HepG2 (cell line): Measurements from ENCODE around the gene FGFR2. TPM values are rescaled to one million over a fixed set of nuclear protein-coding genes. Genes with fewer than 3 reads are reported as not detected.

ENCODE experiments used
- ATAC-seq: fragments of 200-7000 bp; cut with Tn5 transposase; 3 replicates; pipeline ENCODE4 v1.9.1; 2020; ENCODE audit warnings: mild to moderate bottlenecking, moderate library complexity
- BruUV-seq: library from RNA; stranded (reverse); fragments of 400-500 nt; replicated peaks from 2 replicates; lab custom pipeline; 2021; lab: Mats Ljungman, UMichigan
- CTCF ChIA-PET: fragments of 300-600 bp; formaldehyde crosslinking; extraction: SDS; loops from one replicate; lab custom pipeline; 2021; ENCODE audit warnings: low total read pairs, inconsistent platforms, low intra/inter-chr PET ratio; lab: Yijun Ruan, JAX
- POLR2A ChIA-PET: fragments of 350-600 bp; sonication (Branson Sonifier 250); formaldehyde crosslinking; loops from one replicate; lab custom pipeline; 2020; ENCODE audit warnings: antibody characterized with exemption, inconsistent platforms; lab: Yijun Ruan, JAX
- DNase-seq: peaks from one replicate; pipeline ENCODE4 v3.0.0-alpha.2; 2015; ENCODE audit warnings: low spot score
- FAIRE-seq: peaks from 3 replicates; lab custom pipeline; 2011; peaks lifted over from hg19 to GRCh38; lab: Jason Lieb, UNC
- H2AFZ ChIP-seq: one replicate; pipeline ENCODE4 v1.6.1; 2011; ENCODE audit warnings: low read length, inconsistent platforms
- H3K27ac ChIP-seq: fragments of 300-600 bp; 3 replicates; pipeline ENCODE4 v1.8.0; 2011; ENCODE audit warnings: mixed run types, mild to moderate bottlenecking, mixed read lengths, low read length, inconsistent platforms; ENCODE audit not compliant: insufficient read depth; ENCODE audit errors: extremely low read length
- H3K27me3 ChIP-seq, 2 experiments: fragments of 200-600 bp in 1 of 2; 2 replicates in 1 of 2; 3 replicates in 1 of 2; pipeline versions ENCODE4 v1.6.0 to v1.8.0; 2011; ENCODE audit warnings: low read length in 2 of 2, mild to moderate bottlenecking in 2 of 2, moderate library complexity in 2 of 2, inconsistent platforms in 1 of 2; ENCODE audit not compliant: insufficient read depth in 2 of 2, control insufficient read depth in 1 of 2
- H3K36me3 ChIP-seq, 2 experiments: fragments of 200-600 bp in 1 of 2; replicated peaks in 1 of 2; 2 replicates in 1 of 2; 3 replicates in 1 of 2; pipeline versions ENCODE4 v1.5.1 to v1.8.0; 2011; ENCODE audit warnings: low read length in 2 of 2, inconsistent platforms in 1 of 2; ENCODE audit not compliant: insufficient read depth in 2 of 2, control insufficient read depth in 1 of 2
- H3K4me1 ChIP-seq: 2 replicates; pipeline ENCODE4 v1.5.1; 2012; ENCODE audit warnings: low read length, inconsistent platforms; ENCODE audit not compliant: insufficient read depth
- H3K4me2 ChIP-seq: 2 replicates; pipeline ENCODE4 v1.6.0; 2011; ENCODE audit warnings: low read depth, low read length, inconsistent platforms
- H3K4me3 ChIP-seq, 3 experiments: fragments of 200-600 bp in 1 of 3; sonication (generic), shearing (Covaris generic) in 1 of 3; replicated peaks in 1 of 3; 2 replicates each; pipeline ENCODE4 v1.5.1; 2011 to 2016; ENCODE audit warnings: low read length in 3 of 3, inconsistent platforms in 2 of 3, low read depth in 2 of 3, mild to moderate bottlenecking in 2 of 3, control low read depth in 1 of 3, mixed read lengths in 1 of 3; ENCODE audit not compliant: insufficient read depth in 1 of 3
- H3K79me2 ChIP-seq: one replicate; pipeline ENCODE4 v1.6.1; 2011; ENCODE audit warnings: low read length, inconsistent platforms; ENCODE audit not compliant: insufficient read depth
- H3K9ac ChIP-seq: 2 replicates; pipeline ENCODE4 v1.6.0; 2011; ENCODE audit warnings: mild to moderate bottlenecking, low read depth, low read length, inconsistent platforms; ENCODE audit not compliant: insufficient read depth
- H3K9me3 ChIP-seq: 2 replicates; pipeline ENCODE4 v1.5.1; 2012; ENCODE audit warnings: mild to moderate bottlenecking, low read length
- H4K20me1 ChIP-seq: 2 replicates; pipeline ENCODE4 v1.6.0; 2011; ENCODE audit warnings: inconsistent platforms, mild to moderate bottlenecking, low read length, moderate library complexity; ENCODE audit not compliant: insufficient read depth
- ASH2L ChIP-seq: fragments of 300-600, 200-600 bp; sonication (generic); IDR thresholded peaks from 2 replicates; pipeline ENCODE4 v1.7.0; 2017; ENCODE audit warnings: low read depth, mild to moderate bottlenecking, moderate library complexity, mixed read lengths, low read length; ENCODE audit not compliant: insufficient read length
- HNRNPUL1 ChIP-seq: fragments of 200-400 bp; formaldehyde crosslinking; IDR thresholded peaks from 2 replicates; pipeline ENCODE4 v1.6.1; 2017; ENCODE audit warnings: low read depth, mild to moderate bottlenecking, low read length, moderate library complexity
- KLF12 ChIP-seq: sonication (generic); formaldehyde crosslinking; IDR thresholded peaks from 2 replicates; pipeline ENCODE4 v1.4.0; 2020; ENCODE audit warnings: missing genetic modification reagents, borderline replicate concordance
- MAFK ChIP-seq, 2 experiments: IDR thresholded peaks in 1 of 2; conservative IDR thresholded peaks in 1 of 2; 2 replicates each; pipeline ENCODE4 v1.6.1; 2011; ENCODE audit warnings: improper control_type of control experiment in 2 of 2, low read length in 2 of 2
- MEIS1 ChIP-seq: sonication (generic); formaldehyde crosslinking; IDR thresholded peaks from 2 replicates; pipeline ENCODE4 v1.9.0; 2021; ENCODE audit warnings: mild to moderate bottlenecking, missing genetic modification reagents, moderate library complexity, borderline replicate concordance
- NBN ChIP-seq: fragments of 450-650 bp; conservative IDR thresholded peaks from 2 replicates; pipeline ENCODE4 v1.6.1; 2017
- NFKBIZ ChIP-seq: IDR thresholded peaks from 2 replicates; pipeline ENCODE4 v1.6.1; 2018; ENCODE audit warnings: missing genetic modification reagents, missing compliant biosample characterization
- NRL ChIP-seq: sonication (generic); formaldehyde crosslinking; IDR thresholded peaks from 2 replicates; pipeline ENCODE4 v1.5.0; 2020; ENCODE audit warnings: missing genetic modification reagents, mild to moderate bottlenecking, moderate library complexity, borderline replicate concordance
- REST ChIP-seq, 2 experiments: IDR thresholded peaks; 2 replicates each; pipeline ENCODE4 v1.6.1; 2011 to 2012; ENCODE audit warnings: low read length in 2 of 2, borderline replicate concordance in 1 of 2, low read depth in 1 of 2, mild to moderate bottlenecking in 1 of 2, moderate library complexity in 1 of 2
- ZFP37 ChIP-seq: sonication (generic); formaldehyde crosslinking; IDR thresholded peaks from 2 replicates; pipeline ENCODE4 v1.4.0; 2020; ENCODE audit warnings: missing genetic modification reagents, borderline replicate concordance
- ZFY ChIP-seq: sonication (generic); formaldehyde crosslinking; IDR thresholded peaks from 2 replicates; pipeline ENCODE4 v1.4.0; 2020; ENCODE audit warnings: missing genetic modification reagents
- ZNF724P ChIP-seq: sonication (generic); formaldehyde crosslinking; IDR thresholded peaks from 2 replicates; pipeline ENCODE4 v1.8.0; 2022; ENCODE audit warnings: missing genetic modification reagents, borderline replicate concordance
- ZNF749 ChIP-seq: sonication (generic); formaldehyde crosslinking; IDR thresholded peaks from 2 replicates; pipeline ENCODE4 v1.8.0; 2022; ENCODE audit warnings: mild to moderate bottlenecking, missing genetic modification reagents, moderate library complexity, borderline replicate concordance
- ZNF768 ChIP-seq: sonication (generic); formaldehyde crosslinking; IDR thresholded peaks from 2 replicates; pipeline ENCODE4 v1.4.0; 2020; ENCODE audit warnings: missing genetic modification reagents
- ZNF782 ChIP-seq: sonication (generic); formaldehyde crosslinking; IDR thresholded peaks from 2 replicates; pipeline ENCODE4 v1.4.0; 2020; ENCODE audit warnings: missing genetic modification reagents, mild to moderate bottlenecking, borderline replicate concordance
- WGBS: methylation state at CpG from one replicate; pipeline ENCODE4 v1.1.6; 2017; ENCODE audit warnings: low lambda C conversion rate; 5-methylcytosine and 5-hydroxymethylcytosine counted together
- in situ Hi-C: cut with HindIII; loops from 2 replicates; pipeline ENCODE4 v1.10.0; 2017; ENCODE audit warnings: low pct_unique_long_range_greater_than_20kb; ENCODE audit not compliant: extremely low pct_ligation_motif_present
- intact Hi-C: fragments of 100-400 bp; cut with micrococcal nuclease; formaldehyde crosslinking; loops from one replicate; pipeline ENCODE4 v1.10.0; 2022; ENCODE audit not compliant: unreplicated experiment
- polyA plus RNA-seq, 8 experiments: library from polyadenylated mRNA; depleted of rRNA in 3 of 8; stranded (reverse) in 7 of 8; unstranded in 1 of 8; fragments of >200 nt; fragmentation: Illumina TruSeq in 4 of 8; extraction: Trizol in 4 of 8; gene quantifications; 2 replicates each; pipeline versions ENCODE4 v1.2.1 to v1.2.3, GENCODE V29; 2011 to 2016; ENCODE audit warnings: low read depth in 4 of 8, missing spikeins in 1 of 8, mixed read lengths in 1 of 8; ENCODE audit not compliant: insufficient read depth in 1 of 8
- total RNA-seq, 5 experiments: library from RNA; depleted of rRNA; stranded (reverse); fragments of >200 nt; fragmentation: Illumina TruSeq; extraction: Trizol; gene quantifications; 2 replicates each; pipeline ENCODE4 v1.2.3, GENCODE V29; 2016; ENCODE audit warnings: low read depth in 1 of 5
- TF ChIP-seq, protein P1 (sequence below): sonication (generic); formaldehyde crosslinking; IDR thresholded peaks from 2 replicates; pipeline ENCODE4 v1.8.0; 2022; ENCODE audit warnings: mild to moderate bottlenecking, missing genetic modification reagents, moderate library complexity

Gene FGFR2
- total and polyA plus RNA-seq, 2 of the 13 experiments (the other 11 are each of a cell fraction or from before 2014, with no cell fraction given) = 1.6 to 2.6 TPM

DNA sequence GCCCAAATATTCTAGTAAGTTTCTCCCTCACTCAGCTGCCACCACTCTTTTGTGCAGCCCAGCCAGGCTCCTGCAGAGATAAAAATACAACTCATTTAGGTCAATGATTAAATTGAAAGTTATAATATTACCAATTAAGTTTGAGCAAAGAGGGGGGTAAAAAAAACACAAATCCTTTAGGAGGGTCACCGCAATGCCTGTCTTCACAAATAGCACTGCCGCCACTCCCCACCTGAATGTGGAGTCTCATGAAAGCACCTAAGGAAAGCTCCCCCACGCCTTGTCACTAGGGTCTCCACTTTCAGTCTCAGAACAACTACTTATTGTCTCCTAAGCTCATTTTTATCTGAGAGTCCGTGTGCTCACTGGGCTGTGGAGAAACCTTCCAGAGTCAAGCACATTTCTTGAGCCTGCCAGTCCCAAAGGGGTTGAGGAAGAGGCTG is 148.7 kb downstream of the FGFR2 start:
- Histone ChIP-seq H3K27me3 (no peaks in the 10 kb centered on the region; a peak in 1 of 5 replicates), H3K4me1 (no peaks in the 10 kb centered on the region), H4K20me1 (no peaks in the 10 kb centered on the region), H3K9ac (no peak overlapping the region), H3K27ac (no peak overlapping the region), H3K36me3 (no peaks in the 10 kb centered on the region), H3K79me2 (no peaks in the 10 kb centered on the region), H2AFZ (no peak overlapping the region), H3K4me2 (no peak overlapping the region), H3K9me3 (no peaks in the 10 kb centered on the region), H3K4me3 (no peak overlapping the region)
- no peak for TF ChIP-seq NBN
- no peak for TF ChIP-seq HNRNPUL1
- TF ChIP-seq KLF12 (CRISPR knock-in tag) = no peak
- TF ChIP-seq ZNF768 = no peak
- no peak for TF ChIP-seq MEIS1
- TF ChIP-seq ZNF724P (CRISPR knock-in tag) = no peak
- TF ChIP-seq ZFP37 (CRISPR knock-in tag) = no peak
- TF ChIP-seq ZNF782 = no peak
- TF ChIP-seq, protein P1, sequence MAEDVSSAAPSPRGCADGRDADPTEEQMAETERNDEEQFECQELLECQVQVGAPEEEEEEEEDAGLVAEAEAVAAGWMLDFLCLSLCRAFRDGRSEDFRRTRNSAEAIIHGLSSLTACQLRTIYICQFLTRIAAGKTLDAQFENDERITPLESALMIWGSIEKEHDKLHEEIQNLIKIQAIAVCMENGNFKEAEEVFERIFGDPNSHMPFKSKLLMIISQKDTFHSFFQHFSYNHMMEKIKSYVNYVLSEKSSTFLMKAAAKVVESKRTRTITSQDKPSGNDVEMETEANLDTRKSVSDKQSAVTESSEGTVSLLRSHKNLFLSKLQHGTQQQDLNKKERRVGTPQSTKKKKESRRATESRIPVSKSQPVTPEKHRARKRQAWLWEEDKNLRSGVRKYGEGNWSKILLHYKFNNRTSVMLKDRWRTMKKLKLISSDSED (CRISPR knock-in tag) = no peak
- no peak for TF ChIP-seq ZNF749 (CRISPR knock-in tag)
- TF ChIP-seq NFKBIZ = no peak
- TF ChIP-seq ASH2L = no peak
- no peak for TF ChIP-seq ZFY (CRISPR knock-in tag)
- no peak for TF ChIP-seq MAFK (conservative IDR thresholded peaks at IDR 0.05 in 1 of 2, IDR thresholded peaks at IDR 0.05 in 1 of 2; ENCODE audit: low read length in 2 of 2)
- no peak for TF ChIP-seq NRL
- no peak for TF ChIP-seq REST (IDR thresholded peaks at IDR 0.05; ENCODE audit: borderline replicate concordance in 1 of 2, low read depth in 1 of 2, low read length in 2 of 2)
- BruUV-seq = no TSS peak
- in situ Hi-C loops (no loop called here), intact Hi-C loops (no loop called here)
- no peak for DNase-seq
- ChIA-PET CTCF (no interaction called here), POLR2A (no interaction called here)
- no peak for ATAC-seq
- 51% methylated on average over 4 of the region's 4 CpGs for WGBS
- no peak for FAIRE-seq
